ENCODE results near the gene GCK.

GCK gene

DNA sequence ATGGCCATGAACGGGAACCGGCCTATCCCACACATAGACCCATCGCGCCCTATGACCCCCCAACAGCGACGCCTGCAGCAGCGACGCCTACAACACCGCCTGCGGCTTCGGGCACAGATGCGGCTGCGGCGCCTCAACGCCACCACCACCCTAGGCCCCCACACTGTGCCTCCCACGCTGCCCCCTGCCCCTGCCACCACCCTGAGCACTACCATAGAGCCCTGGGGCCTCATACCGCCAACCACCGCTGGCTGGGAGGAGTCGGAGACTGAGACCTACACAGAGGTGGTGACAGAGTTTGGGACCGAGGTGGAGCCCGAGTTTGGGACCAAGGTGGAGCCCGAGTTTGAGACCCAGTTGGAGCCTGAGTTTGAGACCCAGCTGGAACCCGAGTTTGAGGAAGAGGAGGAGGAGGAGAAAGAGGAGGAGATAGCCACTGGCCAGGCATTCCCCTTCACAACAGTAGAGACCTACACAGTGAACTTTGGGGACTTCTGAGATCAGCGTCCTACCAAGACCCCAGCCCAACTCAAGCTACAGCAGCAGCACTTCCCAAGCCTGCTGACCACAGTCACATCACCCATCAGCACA is 75.4 kb downstream of the GCK start:
- DNase-seq = no peak

DNA sequence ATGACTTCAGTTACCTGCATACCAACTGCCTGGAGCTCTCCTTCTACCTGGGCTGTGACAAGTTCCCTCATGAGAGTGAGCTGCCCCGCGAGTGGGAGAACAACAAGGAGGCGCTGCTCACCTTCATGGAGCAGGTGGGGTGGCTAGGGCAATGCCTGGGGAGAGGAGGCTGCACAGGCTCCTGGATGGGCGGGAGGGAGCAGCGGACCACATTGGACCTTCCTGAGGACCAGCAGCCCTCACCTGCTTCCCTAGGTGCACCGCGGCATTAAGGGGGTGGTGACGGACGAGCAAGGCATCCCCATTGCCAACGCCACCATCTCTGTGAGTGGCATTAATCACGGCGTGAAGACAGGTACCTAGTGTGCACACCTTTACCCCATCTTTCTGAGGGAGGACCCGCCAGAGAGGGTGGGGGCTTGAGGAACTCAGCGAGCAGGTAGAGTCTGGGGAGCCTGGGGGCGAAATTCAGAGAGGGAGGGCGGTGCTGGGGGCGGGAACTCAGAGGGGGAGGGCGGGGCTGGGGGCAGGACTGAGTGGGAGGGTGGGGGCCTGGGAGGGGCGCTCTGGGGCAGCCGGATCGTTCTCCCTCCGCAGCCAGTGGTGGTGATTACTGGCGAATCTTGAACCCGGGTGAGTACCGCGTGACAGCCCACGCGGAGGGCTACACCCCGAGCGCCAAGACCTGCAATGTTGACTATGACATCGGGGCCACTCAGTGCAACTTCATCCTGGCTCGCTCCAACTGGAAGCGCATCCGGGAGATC is 76.1 kb downstream of the GCK start:
- no peak for DNase-seq

GRCh38 chr7:44112231-44112996 is 76.8 kb downstream of the GCK start:
- DNase-seq = no peak

- no peak for DNase-seq
These were observed 77.5 kb downstream of the GCK start for GRCh38 chr7:44111761-44112160.

GRCh38 chr7:44110719-44111635 is 78.3 kb downstream of the GCK start:
- no peak for DNase-seq

- DNase-seq = no peak
These were observed 79.2 kb downstream of the GCK start for GRCh38 chr7:44109991-44110390.

GRCh38 chr7:44108768-44109750 is 80.2 kb downstream of the GCK start:
- no peak for DNase-seq

- no peak for DNase-seq
These were observed 81.1 kb downstream of the GCK start for GRCh38 chr7:44107961-44108767.

GRCh38 chr7:44107116-44107960 is 81.9 kb downstream of the GCK start:
- no peak for DNase-seq

DNA sequence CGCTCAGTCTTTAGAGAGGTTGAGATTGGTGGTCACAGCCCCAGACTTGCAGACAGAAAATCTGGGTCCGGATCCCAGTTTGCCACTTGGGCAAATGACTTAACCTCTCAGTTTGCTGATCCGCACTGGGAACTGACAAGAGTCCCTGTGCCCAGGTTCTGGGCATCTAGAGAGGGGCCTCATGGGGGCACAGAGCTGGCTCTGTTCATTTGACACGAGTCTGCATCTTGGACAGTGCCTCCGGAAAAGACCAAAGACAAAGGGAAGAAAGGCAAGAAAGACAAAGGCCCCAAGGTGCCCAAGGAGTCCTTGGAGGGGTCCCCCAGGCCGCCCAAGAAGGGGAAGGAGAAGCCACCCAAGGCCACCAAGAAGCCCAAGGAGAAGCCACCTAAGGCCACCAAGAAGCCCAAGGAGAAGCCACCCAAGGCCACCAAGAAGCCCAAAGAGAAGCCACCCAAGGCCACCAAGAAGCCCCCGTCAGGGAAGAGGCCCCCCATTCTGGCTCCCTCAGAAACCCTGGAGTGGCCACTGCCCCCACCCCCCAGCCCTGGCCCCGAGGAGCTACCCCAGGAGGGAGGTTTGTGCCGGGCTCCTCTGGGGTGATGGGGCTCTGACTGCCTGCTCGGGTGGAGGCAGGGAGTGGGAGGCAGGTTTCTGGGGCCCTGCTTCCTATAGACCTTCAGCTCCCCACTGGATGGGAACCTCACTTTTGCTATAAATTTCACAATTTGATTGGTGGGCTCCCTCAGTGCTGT is 82.8 kb downstream of the GCK start:
- no peak for DNase-seq

DNA sequence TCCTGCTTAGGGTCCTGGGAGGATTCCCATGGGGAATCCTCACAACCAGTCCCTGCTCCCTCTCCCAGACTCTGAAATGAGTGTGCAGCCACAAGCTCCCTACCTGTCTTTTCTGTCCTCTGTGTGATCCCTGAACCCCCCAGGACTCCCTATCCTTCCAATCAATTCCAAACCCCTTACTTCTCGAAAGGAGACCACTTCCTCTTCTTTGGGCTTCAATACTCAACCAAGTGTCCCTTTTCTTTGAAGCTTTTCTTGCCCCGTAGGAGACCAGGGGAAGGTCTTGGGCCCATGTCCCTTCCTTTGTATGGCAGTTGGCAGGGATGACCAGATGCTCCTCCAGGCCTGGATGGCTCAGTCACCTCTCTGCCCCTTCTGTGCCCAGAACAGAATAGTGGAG is 83.4 kb downstream of the GCK start:
- no peak for DNase-seq

DNA sequence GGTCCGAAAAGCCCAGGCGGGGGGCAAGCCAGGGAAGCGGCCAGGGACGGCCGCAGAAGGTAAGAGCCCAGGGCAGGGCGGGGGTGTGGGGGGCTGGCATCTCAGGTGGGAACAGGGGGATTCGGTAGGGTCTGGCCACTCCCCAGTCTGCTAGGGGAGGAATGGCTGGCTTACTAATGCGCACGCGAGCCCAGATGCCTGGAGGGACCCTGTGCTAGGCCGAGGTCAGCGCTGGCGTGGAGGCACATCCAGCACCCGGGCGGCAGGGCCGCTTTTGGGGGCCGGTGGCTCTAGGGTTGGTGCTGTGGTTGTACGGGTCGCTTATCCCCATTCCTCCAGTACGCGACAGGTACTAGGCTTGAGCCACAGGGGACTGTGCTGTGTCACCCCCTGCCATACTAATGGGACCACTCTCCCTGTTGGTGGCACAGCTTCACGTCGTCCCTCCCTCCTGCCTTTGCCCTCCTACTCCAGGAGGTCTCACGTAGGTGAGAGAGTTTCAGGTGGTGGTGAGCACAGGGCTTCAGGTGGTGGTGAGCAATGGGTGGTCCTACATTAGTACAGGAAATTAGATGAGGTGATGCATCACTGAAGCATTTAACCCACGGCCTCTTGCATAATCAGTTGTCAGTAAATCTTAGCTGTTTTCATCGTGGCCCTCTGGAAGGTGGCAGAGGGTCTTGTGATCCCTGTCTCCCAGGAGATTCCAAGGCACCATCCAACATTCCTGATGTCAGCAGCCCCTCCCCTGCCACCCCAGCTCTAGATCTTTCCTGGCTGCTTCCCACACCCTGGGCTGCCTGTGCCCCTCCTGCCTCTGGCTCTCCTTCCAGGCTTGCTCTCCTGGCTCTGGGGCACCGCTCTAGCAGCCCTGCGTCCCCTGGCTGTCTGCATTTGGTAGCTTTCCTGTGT is 84.1 kb downstream of the GCK start:
- no peak for DNase-seq

GRCh38 chr7:44103923-44104859 is 85.0 kb downstream of the GCK start, which contains the start of gene AEBP1:
Gene AEBP1 (plus strand): TSS chr7:44104345. CDS start chr7:44104666, 321 bp downstream.
- no peak for DNase-seq

GRCh38 chr7:44103566-44103922 is 85.7 kb downstream of the GCK start:
- no peak for DNase-seq

DNA sequence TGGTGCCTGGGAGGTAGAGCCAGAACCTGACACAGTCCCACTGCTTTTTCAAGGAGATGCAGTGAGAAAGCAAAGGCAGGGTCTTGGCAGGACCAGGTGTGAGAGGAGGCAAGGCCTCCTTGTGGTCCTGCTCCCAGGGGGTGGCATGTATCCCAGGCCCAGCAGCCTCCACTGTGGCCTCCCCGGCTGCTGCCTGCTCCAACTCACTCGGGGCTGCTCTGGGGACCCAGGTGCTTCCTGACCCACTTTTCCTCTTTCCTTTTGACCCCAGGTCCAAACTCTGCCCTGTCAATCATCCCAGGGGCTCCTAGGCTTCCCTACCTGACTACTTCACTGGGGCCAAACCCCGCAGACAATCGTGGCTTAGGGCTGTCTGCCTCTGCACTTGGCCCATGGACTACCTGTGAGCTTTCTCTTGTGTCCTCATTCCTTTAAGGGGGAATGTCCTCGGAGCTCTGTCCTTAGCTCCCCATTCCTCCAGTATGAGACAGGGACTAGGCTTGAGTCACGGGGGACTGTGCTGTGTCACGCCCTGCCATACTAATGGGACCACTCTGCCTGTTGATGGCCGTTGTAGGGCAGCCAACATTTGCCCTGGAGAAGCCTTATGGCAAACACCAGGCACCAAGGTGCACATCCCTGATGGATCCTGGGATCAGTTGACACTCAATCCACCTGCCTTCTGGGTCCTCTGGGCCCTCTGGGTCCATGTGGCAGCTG is 86.2 kb downstream of the GCK start:
- no peak for DNase-seq

All from activated effector memory CD4-positive, alpha-beta T cell treated with Interleukin-2 at 50 U/mL for 16 hours (primary cell).